GM11168 (cell line): ENCODE data around the gene YAP1.

Source experiments
- in situ Hi-C: fragments of 300-500 bp; cut with MboI; formaldehyde crosslinking; loops from one replicate; pipeline ENCODE4 v1.12.0; 2022; ENCODE audit warnings: low sequenced_read_pairs; ENCODE audit not compliant: unreplicated experiment

YAP1 gene

DNA sequence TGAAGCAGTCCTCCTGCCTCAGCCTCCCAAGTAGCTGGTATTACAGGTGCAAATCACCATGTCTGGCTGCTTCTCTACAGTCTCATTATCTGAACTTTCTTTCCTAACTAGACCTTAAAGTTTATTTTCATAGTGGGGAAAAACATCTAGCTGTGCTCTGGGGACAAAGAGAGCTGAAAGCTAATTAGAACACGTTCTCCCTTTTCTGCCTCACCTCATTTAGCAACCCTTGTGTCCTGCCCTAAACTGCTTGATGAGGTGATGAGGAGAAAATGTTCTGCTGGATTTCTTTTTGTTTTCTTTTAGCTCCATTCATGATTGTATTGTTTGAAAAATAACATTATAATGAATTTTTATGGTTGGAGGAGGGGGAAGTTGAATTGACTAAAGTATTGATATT lies 84.7 kb downstream of the YAP1 start:
- in situ Hi-C loops: no loop called here

- in situ Hi-C loops: no loop called here
These were observed 86.1 kb downstream of the YAP1 start for GRCh38 chr11:102196351-102196750.

GRCh38 chr11:102196816-102197215 lies 86.6 kb downstream of the YAP1 start:
- in situ Hi-C loops: no loop called here

- in situ Hi-C loops: no loop called here
These were observed 87.5 kb downstream of the YAP1 start for GRCh38 chr11:102197670-102198139.

DNA sequence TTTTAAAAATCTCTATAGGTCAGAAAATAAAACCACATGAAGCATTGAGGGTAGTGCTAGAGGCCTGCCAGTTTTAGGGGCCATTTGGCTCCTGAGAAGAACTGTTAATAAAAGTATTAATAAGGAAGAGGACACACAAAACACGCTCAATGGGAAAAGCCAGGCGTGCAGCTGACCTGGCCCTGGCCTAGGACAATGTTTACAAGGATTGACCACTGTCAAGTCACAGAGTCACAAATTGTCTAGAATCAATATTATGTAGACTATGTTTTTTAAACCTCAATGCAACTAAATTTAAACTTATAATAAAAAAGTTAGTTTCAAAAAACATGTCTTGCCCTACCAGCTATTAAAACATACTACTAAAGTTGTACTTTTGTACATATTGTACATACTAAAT lies 89.4 kb downstream of the YAP1 start:
- in situ Hi-C loops: loop anchor here (10.0 kb wide), 1 partner anchor 315 kb away; no protein-coding TSS in a partner anchor

GRCh38 chr11:102200325-102200724 lies 90.1 kb downstream of the YAP1 start:
- in situ Hi-C loops: loop anchor here (10.0 kb wide), 1 partner anchor 316 kb away; no protein-coding TSS in a partner anchor

- in situ Hi-C loops: loop anchor here (10.0 kb wide), 1 partner anchor 317 kb away; no protein-coding TSS in a partner anchor
These were observed 91.5 kb downstream of the YAP1 start for GRCh38 chr11:102201776-102202175.

- in situ Hi-C loops: loop anchor here (10.0 kb wide), 1 partner anchor 318 kb away; no protein-coding TSS in a partner anchor
These were observed 92.7 kb downstream of the YAP1 start for GRCh38 chr11:102202972-102203371.

DNA sequence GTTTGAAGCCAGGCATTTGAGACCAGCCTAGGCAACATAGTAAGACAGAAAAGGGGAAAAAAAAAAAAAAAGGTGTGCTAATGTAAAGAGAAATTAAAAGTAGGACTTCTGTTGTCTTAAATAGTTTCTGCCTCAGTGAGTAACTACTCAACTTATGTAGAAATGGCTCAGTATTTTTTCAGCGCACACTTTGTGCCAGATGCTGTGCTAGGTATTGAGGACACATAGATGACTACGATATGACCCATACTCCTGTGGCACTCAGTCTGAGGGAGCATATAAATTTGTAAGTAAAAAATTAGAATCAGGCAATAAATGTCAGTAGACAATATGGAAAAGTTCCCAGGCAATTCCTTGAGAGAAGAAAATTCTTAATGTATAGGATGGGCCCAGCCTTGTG lies 93.9 kb downstream of the YAP1 start:
- in situ Hi-C loops: loop anchor here (10.0 kb wide), 1 partner anchor 319 kb away; no protein-coding TSS in a partner anchor

DNA sequence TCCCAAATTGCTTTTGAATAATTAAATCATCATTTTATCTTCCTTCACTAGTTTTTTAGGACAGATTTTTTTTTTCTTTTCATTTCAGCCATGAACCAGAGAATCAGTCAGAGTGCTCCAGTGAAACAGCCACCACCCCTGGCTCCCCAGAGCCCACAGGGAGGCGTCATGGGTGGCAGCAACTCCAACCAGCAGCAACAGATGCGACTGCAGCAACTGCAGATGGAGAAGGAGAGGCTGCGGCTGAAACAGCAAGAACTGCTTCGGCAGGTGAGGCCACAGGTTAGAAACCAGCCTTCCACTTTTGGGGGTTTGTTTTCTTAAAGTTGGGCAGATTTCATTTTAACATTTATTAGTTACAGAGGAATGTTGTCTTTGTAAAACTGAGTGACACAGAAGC lies 95.6 kb downstream of the YAP1 start:
- in situ Hi-C loops: loop anchor here (10.0 kb wide), 1 partner anchor 321 kb away; no protein-coding TSS in a partner anchor

DNA sequence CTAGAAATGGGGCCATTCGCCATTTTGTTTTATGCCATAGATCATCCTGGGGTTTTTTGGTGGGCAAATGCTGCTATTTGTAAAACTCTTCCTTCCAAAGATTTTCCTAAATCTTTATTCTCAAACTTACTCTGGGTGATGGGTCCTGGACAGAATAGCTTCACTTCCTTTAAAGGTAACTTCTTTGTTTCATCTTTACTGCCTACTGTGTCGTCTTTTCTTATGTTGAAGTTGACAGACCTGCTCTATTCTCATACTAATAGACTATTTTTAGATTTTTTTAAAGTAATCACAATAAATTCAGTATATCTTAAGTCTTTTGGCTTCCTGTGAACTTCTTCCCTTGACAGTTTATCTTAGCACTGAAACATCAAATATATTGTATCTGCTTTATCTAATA lies 98.6 kb downstream of the YAP1 start:
- in situ Hi-C loops: loop anchor here (10.0 kb wide), 1 partner anchor 324 kb away; no protein-coding TSS in a partner anchor

GRCh38 chr11:102214623-102215022 lies 104.4 kb downstream of the YAP1 start:
- in situ Hi-C loops: no loop called here

DNA sequence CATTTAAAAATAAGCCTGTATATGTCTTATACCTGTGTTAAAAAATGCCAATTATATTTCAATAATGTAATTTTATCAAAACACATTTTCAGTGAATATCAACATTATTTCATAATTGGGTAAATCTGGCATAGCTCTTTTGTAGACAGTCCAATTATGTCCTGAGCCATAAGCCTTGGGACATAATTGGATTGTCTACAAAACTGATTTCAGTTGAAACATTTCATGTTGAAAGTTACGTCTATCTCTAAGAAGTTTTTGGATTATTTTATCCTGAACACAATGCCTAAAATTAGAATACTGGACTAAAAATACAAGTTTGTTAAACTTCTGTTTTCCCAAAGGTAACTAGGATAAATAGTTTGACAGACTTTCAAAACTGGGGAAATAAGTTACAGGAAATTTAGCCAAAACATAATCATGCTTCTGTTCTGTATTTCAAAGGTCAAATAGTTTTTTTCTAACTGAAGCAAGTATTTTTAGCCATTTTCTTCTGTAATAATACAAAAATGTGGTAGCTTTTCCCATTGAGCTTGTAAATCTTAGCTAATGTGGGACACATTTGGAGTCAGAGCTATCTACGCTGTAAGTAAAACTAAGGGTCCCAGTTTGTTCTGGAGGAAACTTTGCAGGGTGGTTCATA lies 106.3 kb downstream of the YAP1 start:
- in situ Hi-C loops: no loop called here

DNA sequence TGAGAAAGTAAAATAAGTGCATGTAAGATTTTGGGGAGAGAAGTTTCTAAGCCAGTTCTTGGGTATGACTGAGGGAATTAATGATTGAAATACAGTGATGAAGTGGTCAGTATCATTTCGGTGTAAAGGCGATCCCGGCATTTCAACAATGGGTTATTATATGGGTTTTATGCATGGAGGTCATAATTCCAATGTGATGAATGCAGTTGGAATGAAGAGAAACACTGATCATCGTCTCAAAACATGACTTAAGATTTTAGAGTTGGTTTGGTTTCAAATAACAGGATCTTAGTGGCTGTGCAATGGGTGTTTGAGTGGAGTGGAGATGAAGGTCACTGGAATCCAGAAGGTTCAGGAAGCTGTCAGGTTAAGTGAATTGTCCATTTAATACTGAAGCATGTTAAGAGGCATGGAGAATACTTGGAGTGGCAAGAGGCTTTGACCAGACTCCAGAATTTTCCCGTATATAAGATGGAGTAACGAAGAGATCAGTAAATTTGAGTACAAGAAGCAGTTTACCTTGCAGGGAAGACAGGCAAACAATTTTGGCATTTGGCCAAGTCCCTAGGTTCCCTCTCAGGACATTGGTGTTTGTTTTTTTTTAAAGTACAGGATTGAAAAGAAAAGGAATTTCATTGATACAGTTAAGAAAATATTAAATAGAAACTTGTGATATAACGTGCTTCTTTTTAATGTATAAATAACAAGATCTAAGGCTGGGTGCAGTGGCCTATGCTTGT lies 110.7 kb downstream of the YAP1 start:
- in situ Hi-C loops: no loop called here

DNA sequence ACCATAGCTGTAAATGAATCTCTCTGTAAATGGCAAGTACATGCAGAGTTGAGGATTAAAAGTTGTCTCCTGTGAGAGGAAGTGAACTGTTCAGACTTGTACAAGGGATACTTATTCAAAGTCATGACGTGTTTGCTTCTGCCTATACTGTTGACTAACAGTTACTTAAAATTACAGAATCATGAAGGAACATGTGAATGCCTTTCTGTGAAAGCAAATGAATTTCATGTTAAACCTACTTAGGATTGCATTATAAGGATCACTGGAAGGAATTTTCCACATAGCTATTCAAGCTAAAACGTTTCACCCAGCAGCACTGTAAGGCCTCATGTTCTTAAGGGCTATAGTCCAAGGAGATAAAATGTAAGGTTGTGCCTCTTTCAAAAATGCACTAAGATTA lies 113.6 kb downstream of the YAP1 start:
- in situ Hi-C loops: no loop called here

DNA sequence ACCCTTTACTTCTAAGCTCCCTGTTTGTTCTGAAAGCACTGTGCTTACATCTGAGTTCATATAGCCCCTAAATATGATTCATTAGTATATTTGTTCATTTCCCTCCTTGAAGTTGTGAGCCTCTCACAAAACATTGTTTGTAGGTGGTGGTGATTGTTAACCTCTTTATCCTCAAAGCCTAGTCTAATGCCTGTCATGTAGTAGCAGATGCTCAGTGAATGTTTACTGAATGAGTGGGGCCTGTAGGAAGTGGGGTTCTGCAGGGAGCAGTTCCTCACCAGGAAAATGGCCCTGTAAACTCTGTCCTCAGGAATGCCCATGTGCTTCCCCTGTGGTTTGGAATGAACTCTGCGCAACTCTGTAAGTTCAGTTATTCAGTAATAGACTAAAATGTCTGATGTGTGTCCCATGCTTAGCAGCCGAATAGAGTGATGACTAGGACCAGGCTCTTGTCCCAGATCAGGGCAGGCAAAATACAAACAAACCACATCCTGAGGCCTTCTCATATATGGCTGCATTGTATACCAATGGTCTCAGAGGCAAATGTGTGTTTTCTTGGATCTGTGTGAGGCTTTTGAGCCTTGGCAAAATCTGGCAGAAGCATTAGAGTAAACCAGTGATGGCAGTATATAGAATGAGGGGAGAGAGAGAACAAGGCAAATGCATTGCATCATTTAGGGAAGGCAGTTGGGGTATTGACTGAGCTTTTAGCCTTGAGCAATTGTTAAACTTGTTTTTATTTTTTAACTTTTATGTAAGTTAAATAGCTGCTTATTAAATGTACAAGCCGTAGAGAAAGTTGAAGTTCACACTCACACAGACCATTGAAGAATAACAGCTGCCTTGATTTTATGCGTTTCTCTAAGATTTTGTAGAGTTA lies 115.7 kb downstream of the YAP1 start:
- in situ Hi-C loops: no loop called here

DNA sequence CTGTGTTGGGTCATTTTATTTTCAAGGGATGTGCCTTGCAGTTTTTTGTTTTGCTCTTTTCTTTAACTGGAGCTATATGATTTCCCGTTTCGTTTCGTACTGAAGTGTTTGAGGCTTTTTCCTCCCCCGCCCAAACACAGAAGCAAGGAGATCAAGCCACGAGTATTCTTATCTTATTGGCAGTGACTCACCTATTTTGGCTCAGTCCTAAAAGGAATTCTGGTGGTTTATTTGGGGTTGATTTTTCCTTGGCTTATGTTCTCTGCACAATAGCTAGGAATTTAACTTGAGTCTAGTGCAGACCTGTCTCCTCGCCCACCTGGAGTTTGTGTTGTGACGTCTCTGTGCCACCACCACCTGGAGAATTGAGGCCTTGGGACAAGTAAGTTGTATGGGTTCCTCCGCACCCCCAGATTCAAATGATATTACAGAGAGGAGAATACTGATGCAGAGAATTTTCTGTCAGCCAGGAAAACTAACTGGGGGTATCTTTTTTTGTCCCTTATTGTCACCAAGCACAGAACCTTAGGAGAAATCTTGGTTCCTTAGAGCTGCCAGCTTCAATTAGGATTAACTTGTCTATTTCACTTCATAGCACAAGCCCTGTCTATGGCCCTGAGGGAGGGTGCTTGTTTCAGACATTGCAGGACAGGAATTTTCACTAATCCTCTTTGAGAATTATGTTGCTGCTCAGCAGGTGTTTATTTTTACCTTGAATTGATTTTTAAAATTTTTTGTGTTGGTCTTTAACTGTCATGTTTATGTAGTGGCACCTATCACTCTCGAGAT lies 116.6 kb downstream of the YAP1 start:
- in situ Hi-C loops: no loop called here

- in situ Hi-C loops: no loop called here
These were observed 119.4 kb downstream of the YAP1 start for GRCh38 chr11:102229510-102230123.

- in situ Hi-C loops: no loop called here
These were observed 119.9 kb downstream of the YAP1 start for GRCh38 chr11:102230186-102230585.
